NCI-H146 treated with DMSO at 0.1 percent for 48 hours (cell line): ENCODE measurements around the gene POU1F1.
"Not testable (repeated sequence)": the region's sequence is repeated elsewhere in the genome, so short reads cannot be mapped to it uniquely, and the experiment has no call there.

Source experiments
- DNase-seq: peaks from one replicate; lab custom pipeline; 2025; ENCODE audit not compliant: unreplicated experiment; lab: John Stamatoyannopoulos, UW

POU1F1 gene

GRCh38 chr3:87276484-87276883 lies at the start of gene POU1F1:
Gene POU1F1 (minus strand): TSS chr3:87276584. CDS start chr3:87276462, 122 bp downstream.
- DNase-seq = no peak

GRCh38 chr3:87324609-87325008 lies 48.2 kb upstream of the POU1F1 start:
- DNase-seq = no peak

GRCh38 chr3:87320756-87321626 lies 44.6 kb upstream of the POU1F1 start:
- no peak for DNase-seq

GRCh38 chr3:87318617-87319021 lies 42.2 kb upstream of the POU1F1 start:
- DNase-seq = no peak

- DNase-seq = no peak
These were observed 41.4 kb upstream of the POU1F1 start for GRCh38 chr3:87317779-87318178.

- no peak for DNase-seq
These were observed 37.3 kb upstream of the POU1F1 start for GRCh38 chr3:87313641-87314040.

- no peak for DNase-seq
These were observed 34.9 kb upstream of the POU1F1 start for GRCh38 chr3:87311309-87311708.

GRCh38 chr3:87309601-87310000 lies 33.2 kb upstream of the POU1F1 start:
- no peak for DNase-seq

GRCh38 chr3:87307805-87308204 lies 31.4 kb upstream of the POU1F1 start:
- no peak for DNase-seq

- no peak for DNase-seq
These were observed 29.1 kb upstream of the POU1F1 start for GRCh38 chr3:87305517-87305916.

GRCh38 chr3:87305031-87305430 lies 28.6 kb upstream of the POU1F1 start:
- DNase-seq = not testable (repeated sequence)

GRCh38 chr3:87298111-87298718 lies 21.8 kb upstream of the POU1F1 start:
- peak; percentile 45 for DNase-seq

GRCh38 chr3:87288446-87288845 lies 12.1 kb upstream of the POU1F1 start:
- DNase-seq = no peak

- DNase-seq = no peak
These were observed 10.6 kb upstream of the POU1F1 start for GRCh38 chr3:87287011-87287410.

- DNase-seq = no peak
These were observed 3.6 kb downstream of the POU1F1 start for GRCh38 chr3:87272718-87273341.

GRCh38 chr3:87270908-87271700 lies 5.3 kb downstream of the POU1F1 start:
- no peak for DNase-seq

- DNase-seq = no peak
These were observed 6.7 kb downstream of the POU1F1 start for GRCh38 chr3:87269723-87270122.

- peak; percentile 15 for DNase-seq
These were observed 7.7 kb downstream of the POU1F1 start for GRCh38 chr3:87268646-87269211.

GRCh38 chr3:87267953-87268645 lies 8.3 kb downstream of the POU1F1 start:
- no peak for DNase-seq

- DNase-seq = no peak
These were observed 14.5 kb downstream of the POU1F1 start for GRCh38 chr3:87261925-87262324.
